Stimulated activated naive CD8-positive, alpha-beta T cell treated with anti-CD3 and anti-CD28 coated beads, Interleukin-15, Interleukin-2, amounts not matched to agents 100 U/mL and 50 U/mL, for 24 hours (primary cell): ENCODE data around the gene ROCK2.
"Not testable (repeated sequence)": the region's sequence is repeated elsewhere in the genome, so short reads cannot be mapped to it uniquely, and the experiment has no call there.

Experiments used
- ATAC-seq: fragments of 150-1000 bp; cut with Tn5 transposase; one replicate; pipeline ENCODE4 v1.10.0; 2021
- DNase-seq: peaks from one replicate; pipeline ENCODE4 v3.0.0; 2021

ROCK2 gene

GRCh38 chr2:11235583-11235982 is 108.9 kb downstream of the ROCK2 start:
- no peak for ATAC-seq

GRCh38 chr2:11234309-11234708 is 110.1 kb downstream of the ROCK2 start:
- no peak for DNase-seq
- no peak for ATAC-seq

More at GRCh38 chr2:11235583-11235982, 108.9 kb downstream of the ROCK2 start:
- no peak for DNase-seq

- not testable (repeated sequence) for ATAC-seq, DNase-seq
Observed at GRCh38 chr2:11231193-11231592, 113.2 kb downstream of the ROCK2 start.

GRCh38 chr2:11228692-11229091 is 115.7 kb downstream of the ROCK2 start:
- no peak for DNase-seq
- ATAC-seq: no peak

GRCh38 chr2:11227595-11227994 is 116.8 kb downstream of the ROCK2 start:
- no peak for DNase-seq
- ATAC-seq: no peak

GRCh38 chr2:11224887-11225286 is 119.5 kb downstream of the ROCK2 start:
- DNase-seq (no peak), ATAC-seq (no peak)

- DNase-seq (no peak), ATAC-seq (no peak)
Observed at GRCh38 chr2:11222845-11223244, 121.6 kb downstream of the ROCK2 start.

- ATAC-seq (no peak), DNase-seq (no peak)
Observed at GRCh38 chr2:11220445-11220844, 124.0 kb downstream of the ROCK2 start.

- ATAC-seq: no peak
- no peak for DNase-seq
Observed at GRCh38 chr2:11215407-11215806, 129.0 kb downstream of the ROCK2 start.

- DNase-seq: no peak
- ATAC-seq: no peak
Observed at GRCh38 chr2:11214770-11215169, 129.7 kb downstream of the ROCK2 start.

- ATAC-seq (no peak), DNase-seq (no peak)
Observed at GRCh38 chr2:11213975-11214374, 130.5 kb downstream of the ROCK2 start.

GRCh38 chr2:11213090-11213638 is 131.3 kb downstream of the ROCK2 start:
- no peak for ATAC-seq
- DNase-seq: no peak

- DNase-seq (no peak), ATAC-seq (no peak)
Observed at GRCh38 chr2:11212645-11213044, 131.8 kb downstream of the ROCK2 start.

- DNase-seq (no peak), ATAC-seq (no peak)
Observed at GRCh38 chr2:11208083-11208482, 136.4 kb downstream of the ROCK2 start.

- no peak for DNase-seq
- peak; percentile 88 for ATAC-seq
Observed at GRCh38 chr2:11203480-11203879, 141.0 kb downstream of the ROCK2 start.

- no peak for DNase-seq
- ATAC-seq: no peak
Observed at GRCh38 chr2:11201969-11202368, 142.5 kb downstream of the ROCK2 start.

- no peak for DNase-seq
- no peak for ATAC-seq
Observed at GRCh38 chr2:11200651-11201050, 143.8 kb downstream of the ROCK2 start.

- ATAC-seq (no peak), DNase-seq (no peak)
Observed at GRCh38 chr2:11196246-11196645, 148.2 kb downstream of the ROCK2 start.

GRCh38 chr2:11187731-11188130 is 156.7 kb downstream of the ROCK2 start:
- no peak for DNase-seq
- no peak for ATAC-seq

GRCh38 chr2:11187083-11187619 is 157.3 kb downstream of the ROCK2 start:
- ATAC-seq: no peak
- DNase-seq: no peak

GRCh38 chr2:11186145-11186544 is 158.3 kb downstream of the ROCK2 start:
- DNase-seq (no peak), ATAC-seq (no peak)

- ATAC-seq: no peak
- no peak for DNase-seq
Observed at GRCh38 chr2:11182951-11183350, 161.5 kb downstream of the ROCK2 start.

GRCh38 chr2:11180653-11181052 is 163.8 kb downstream of the ROCK2 start:
- ATAC-seq: no peak
- no peak for DNase-seq

- ATAC-seq: no peak
- no peak for DNase-seq
Observed at GRCh38 chr2:11179899-11180298, 164.5 kb downstream of the ROCK2 start.

- DNase-seq: no peak
- no peak for ATAC-seq
Observed at GRCh38 chr2:11179196-11179595, 165.2 kb downstream of the ROCK2 start.
